Right cardiac atrium (tissue), 5 donors: ENCODE measurements around the gene FCMR. TPM values are rescaled to one million over a fixed set of nuclear protein-coding genes. Genes with fewer than 3 reads are reported as not detected.

Source experiments
- ATAC-seq, 2 donors: fragments of 200-7000 bp; cut with Tn5 transposase; one replicate each; pipeline versions ENCODE4 v1.8.0 to v1.9.1; 2020; ENCODE audit warnings: moderate library complexity in 2 of 2, mild to moderate bottlenecking in 1 of 2
- DNase-seq, 3 donors: peaks; one replicate each; pipeline ENCODE4 v3.0.0-alpha.2; 2020
- H3K27ac ChIP-seq: one replicate; pipeline ENCODE4 v1.5.1; 2013; ENCODE audit warnings: mild to moderate bottlenecking, low read length, control low read depth, moderate library complexity
- H3K27me3 ChIP-seq: one replicate; pipeline ENCODE4 v1.6.1; 2013; ENCODE audit not compliant: control insufficient read depth, insufficient read depth
- H3K4me1 ChIP-seq: one replicate; pipeline ENCODE4 v1.6.1; 2013; ENCODE audit warnings: low read length; ENCODE audit not compliant: control insufficient read depth, insufficient read depth
- H3K4me3 ChIP-seq: one replicate; pipeline ENCODE4 v1.5.1; 2013; ENCODE audit warnings: low read length, control low read depth
- H3K9me3 ChIP-seq: one replicate; pipeline ENCODE4 v1.6.1; 2013; ENCODE audit warnings: low read length; ENCODE audit not compliant: control insufficient read depth
- WGBS: extraction: QIAGEN DNeasy Blood & Tissue Kit; methylation state at CpG from one replicate; pipeline ENCODE4 v1.1.7; 2013; 5-methylcytosine and 5-hydroxymethylcytosine counted together
- intact Hi-C, 4 donors: fragments of 100-400 bp; cut with DNase I; formaldehyde crosslinking; loops; one replicate each; pipeline versions ENCODE4 v1.11.0 to v1.14.0; 2022 to 2023
- polyA plus RNA-seq: library from polyadenylated mRNA; stranded (reverse); fragments of 200-250 nt; gene quantifications from one replicate; pipeline ENCODE4 v1.2.3, GENCODE V29; 2013
- total RNA-seq, 4 donors: library from RNA; stranded (reverse); fragmentation: NEBNext Ultra II Directional; extraction: Animal tissue kit (Norgen Biotek cat#: 25700); gene quantifications; one replicate each; pipeline ENCODE4 v1.2.1, GENCODE V29; 2021
- donor health status: healthy with polysubstance abuse.
- donor health status: DM: no; HTN: yes; CAD: no.
- donor health status: DM: no; HTN: no; CAD: no.
- donor health status: DM: no; HTN: yes; CAD: no; lungs with severe emphysema.
- donor health status: DM: yes; HTN: yes; CAD: no.

Gene FCMR
- total and polyA plus RNA-seq, 5 donors, result 0.81 to 2.7 (median 1.8) TPM

DNA sequence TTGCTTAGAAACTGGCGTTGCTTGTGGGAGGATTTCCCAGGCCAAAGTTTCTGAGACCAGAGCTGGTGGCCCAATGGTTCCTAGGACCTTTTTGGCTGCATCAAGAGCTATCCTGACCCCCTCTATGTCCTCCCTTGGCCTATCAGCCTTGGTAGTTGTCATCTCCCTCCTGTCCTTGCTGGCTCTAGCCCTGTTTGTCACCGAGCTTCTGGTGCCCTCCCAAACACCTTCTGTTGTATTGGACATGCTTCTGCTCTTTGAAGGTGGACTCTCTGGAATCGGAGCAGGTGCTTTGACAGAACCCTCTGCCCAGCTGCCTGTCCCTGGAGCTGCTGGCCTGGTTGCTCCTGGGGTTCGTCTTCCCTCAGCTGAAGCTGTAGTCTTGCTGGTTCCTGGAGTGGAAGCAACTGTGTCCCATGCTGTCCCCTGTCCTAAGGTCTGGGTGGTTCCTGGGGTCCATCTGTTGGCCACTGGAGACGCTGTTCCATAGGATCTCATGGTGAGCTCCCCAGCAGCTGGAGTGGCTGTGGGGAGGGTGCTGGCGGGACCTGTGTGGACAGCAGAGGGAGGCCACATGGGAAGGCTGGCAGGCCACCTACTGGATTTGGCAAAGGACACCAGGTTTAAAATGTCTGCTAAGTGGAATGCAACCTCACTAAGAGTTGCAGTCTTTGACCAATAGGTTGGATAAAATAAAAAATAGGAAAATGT is 39.1 kb upstream of the FCMR start:
- no peak overlapping the region for H3K4me3 ChIP-seq
- WGBS, result 85% methylated on average over 6 of the region's 6 CpGs
- no peak overlapping the region for H3K27ac ChIP-seq
- no peaks in the 10 kb centered on the region for H3K27me3 ChIP-seq
- no peaks in the 10 kb centered on the region for H3K9me3 ChIP-seq
- DNase-seq (no peak), ATAC-seq (no peak)
- intact Hi-C loops, result no loop called here
- H3K4me1 ChIP-seq, result no peaks in the 10 kb centered on the region

DNA sequence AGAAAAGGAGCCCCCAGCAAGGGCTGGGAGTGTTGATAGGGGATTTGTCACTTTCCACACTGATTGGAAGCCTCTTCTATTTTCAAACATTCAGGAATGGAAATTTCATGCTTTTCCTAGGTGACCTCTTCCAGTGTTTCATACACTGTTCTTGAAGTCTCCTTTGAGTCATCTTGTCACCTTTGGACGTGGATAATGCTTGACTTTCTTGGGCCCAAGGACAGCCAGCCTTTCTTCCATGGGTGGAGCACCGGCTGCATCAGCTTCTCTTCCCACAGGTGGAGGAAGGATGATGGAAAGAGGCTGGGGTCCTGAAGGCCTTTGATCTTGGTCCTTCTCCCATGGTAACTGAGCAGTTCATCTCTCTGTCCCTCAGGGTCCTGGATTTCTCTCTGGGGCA is 36.4 kb upstream of the FCMR start:
- no peak for ATAC-seq
- WGBS, result 95% methylated on average over 2 of the region's 2 CpGs

DNA sequence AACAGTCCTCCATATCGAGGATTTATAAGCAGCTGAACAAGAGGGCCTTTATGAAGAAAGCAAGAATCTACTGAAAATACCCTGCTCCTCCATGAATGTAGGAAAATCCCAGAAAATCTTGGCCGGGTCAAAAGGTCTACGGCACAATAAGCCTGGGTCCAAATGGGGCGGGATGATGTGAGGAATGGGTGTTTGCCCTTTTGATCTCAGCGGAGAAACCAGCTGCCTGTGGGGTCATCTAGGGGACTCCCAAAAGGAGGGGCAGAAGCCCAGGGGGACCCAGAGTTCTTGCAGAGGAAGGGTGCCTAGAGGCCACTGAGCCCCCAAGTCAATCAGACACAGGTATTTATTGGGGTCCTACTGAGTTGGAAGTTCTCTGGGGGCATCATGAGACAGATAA is 35.9 kb upstream of the FCMR start:
- WGBS, result 86% methylated on average over 5 of the region's 5 CpGs
- intact Hi-C loops, result no loop called here
- H3K27me3 ChIP-seq, result no peaks in the 10 kb centered on the region
- ATAC-seq (no peak), DNase-seq (no peak)
- no peaks in the 10 kb centered on the region for H3K9me3 ChIP-seq
- H3K4me1 ChIP-seq, result no peaks in the 10 kb centered on the region
- H3K27ac ChIP-seq, result no peak overlapping the region
- no peak overlapping the region for H3K4me3 ChIP-seq

More for the DNA sequence above, 36.4 kb upstream of the FCMR start:
- Histone ChIP-seq H3K27me3 (no peaks in the 10 kb centered on the region), H3K9me3 (no peaks in the 10 kb centered on the region), H3K4me1 (no peaks in the 10 kb centered on the region), H3K4me3 (no peak overlapping the region), H3K27ac (no peak overlapping the region)
- no peak for DNase-seq
- intact Hi-C loops, result no loop called here

DNA sequence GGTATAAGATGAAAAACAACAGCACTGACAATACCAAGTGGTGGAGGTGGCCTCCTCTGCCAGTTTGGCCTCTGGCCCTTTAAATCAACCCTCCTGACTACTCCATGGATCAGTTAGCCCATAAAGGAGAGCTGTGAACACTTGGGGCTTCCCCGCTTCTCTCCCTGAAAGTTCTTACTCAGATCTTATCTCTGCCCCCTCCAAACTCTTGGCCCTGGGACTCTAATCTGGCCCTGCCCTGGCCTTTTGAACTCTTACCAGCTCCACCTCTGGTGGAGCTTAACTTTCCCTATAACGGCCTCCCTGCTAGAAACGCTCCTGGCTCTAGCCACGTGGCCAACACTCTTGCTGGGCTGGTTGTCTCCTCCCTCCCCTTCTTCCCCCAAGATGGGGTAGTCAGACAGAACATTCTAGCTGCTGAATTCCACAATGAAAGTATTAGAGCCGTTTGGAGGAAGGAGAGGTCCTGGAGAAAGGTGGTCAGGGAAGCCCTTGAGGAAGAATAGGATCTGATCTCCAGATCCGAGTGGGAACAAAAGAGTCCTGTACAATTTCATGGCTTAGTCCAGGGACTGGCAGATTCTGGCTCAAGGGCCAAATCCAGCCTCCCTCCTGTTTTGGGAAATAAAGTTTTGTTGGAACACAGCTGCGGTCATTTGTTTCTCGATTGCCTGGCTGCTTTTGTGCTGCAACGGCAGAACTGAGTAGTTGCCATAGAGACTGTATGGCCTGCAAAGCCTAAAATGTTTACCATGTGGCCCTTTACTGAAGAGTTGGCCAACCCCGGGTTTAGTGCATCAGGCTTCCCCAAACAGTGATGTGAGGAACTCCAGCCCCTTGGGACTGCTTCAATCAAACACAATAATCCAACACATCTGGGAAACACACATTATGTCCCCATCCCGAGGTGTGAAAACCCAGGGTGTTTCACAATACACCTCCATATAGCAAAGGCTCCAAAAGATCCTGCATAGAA is 34.0 kb upstream of the FCMR start:
- Histone ChIP-seq H3K4me1 (no peaks in the 10 kb centered on the region), H3K4me3 (no peak overlapping the region), H3K27ac (no peak overlapping the region), H3K27me3 (no peaks in the 10 kb centered on the region), H3K9me3 (no peaks in the 10 kb centered on the region)
- 56% methylated on average over 11 of the region's 11 CpGs for WGBS
- intact Hi-C loops, result no loop called here
- ATAC-seq, result no peak
- DNase-seq, result no peak

DNA sequence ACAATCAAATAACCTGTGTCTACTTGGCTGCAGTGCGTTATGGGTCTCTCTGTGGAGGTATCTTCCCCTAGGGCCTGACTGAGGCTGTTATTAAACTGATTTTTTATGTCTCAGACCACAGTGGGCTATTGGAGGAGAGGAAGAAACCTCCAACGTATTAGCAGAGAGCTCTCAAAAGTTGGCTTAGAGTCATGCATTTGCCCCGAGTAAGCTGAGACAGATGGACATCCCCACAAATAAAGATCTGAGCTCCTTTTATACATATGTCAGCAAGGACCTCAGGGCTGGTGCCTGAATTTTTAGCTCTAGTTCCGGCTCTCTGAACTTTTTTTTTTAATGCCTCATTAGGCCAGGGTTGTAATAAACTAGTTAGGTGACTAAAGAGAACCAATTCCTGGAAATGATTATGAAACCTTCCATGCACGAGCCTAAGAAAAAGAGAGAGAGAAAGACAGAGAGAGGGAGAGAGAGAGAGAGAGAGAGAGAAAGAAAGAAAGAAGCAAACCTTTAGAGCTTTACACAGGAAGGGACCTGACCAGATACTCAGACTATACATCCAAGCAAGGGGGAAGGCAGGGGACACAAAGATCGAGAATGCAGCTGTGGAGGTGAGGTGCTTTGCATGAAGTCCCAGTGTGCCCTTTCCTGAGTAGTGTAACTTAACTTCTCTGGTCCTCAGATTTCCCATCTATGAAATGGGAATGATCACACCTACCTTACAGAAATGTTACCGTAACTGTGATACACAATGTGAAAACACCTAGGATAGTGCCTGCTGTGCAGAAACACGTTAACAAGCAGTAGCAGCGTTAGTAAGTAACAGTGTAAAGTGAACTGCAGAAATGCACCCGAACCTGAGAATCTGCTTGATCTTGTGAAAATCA is 33.0 kb upstream of the FCMR start:
- no peaks in the 10 kb centered on the region for H3K9me3 ChIP-seq
- WGBS, result 81% methylated on average over 10 of the region's 10 CpGs
- DNase-seq (no peak), ATAC-seq (no peak)
- intact Hi-C loops, result no loop called here
- no peak overlapping the region for H3K27ac ChIP-seq
- no peaks in the 10 kb centered on the region for H3K27me3 ChIP-seq
- no peak overlapping the region for H3K4me3 ChIP-seq
- no peaks in the 10 kb centered on the region for H3K4me1 ChIP-seq

DNA sequence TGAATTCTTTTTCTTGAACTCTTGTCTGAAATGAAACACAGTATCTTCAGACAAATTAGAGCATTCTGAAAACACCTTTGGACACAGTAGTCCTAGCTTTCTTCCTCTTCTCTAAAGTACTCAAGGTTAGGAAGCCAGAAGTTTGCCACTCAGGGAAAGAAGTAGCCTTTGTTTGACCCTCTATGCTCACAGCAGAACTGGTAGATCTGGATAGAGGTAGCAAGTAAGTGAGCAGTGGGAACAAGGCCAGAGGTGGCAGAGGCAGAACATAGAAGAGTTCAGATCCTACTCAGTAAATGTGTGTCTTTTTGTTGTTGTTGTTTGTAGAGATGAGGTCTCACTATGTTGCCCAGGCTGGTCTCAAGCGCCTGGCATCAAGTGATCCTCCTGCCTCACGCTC is 31.9 kb upstream of the FCMR start:
- H3K9me3 ChIP-seq, result no peaks in the 10 kb centered on the region
- H3K4me1 ChIP-seq, result no peaks in the 10 kb centered on the region
- no peak overlapping the region for H3K4me3 ChIP-seq
- DNase-seq, result no peak
- no peak overlapping the region for H3K27ac ChIP-seq
- no peak for ATAC-seq
- WGBS, result 98% methylated on average over 2 of the region's 2 CpGs
- no peaks in the 10 kb centered on the region for H3K27me3 ChIP-seq
- intact Hi-C loops, result no loop called here

DNA sequence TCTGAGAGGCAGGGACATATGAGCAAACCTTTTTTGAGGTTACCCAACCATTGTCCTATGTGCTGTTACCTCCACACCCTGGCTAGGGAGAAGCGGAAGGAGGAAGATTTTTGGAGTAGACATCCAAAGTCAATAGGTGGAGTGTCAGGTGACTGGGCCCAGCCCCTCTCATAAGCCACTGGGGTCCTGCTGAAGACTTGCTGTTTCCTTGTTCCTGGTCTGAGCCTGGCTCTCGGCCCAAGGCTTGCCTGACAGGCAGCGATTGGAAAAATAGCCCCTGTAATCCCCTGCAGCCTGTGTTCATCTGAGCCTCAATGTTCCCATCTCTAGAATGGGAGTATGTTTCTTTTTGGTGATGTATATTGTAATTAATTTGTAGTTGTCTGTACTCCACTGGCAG is 31.4 kb upstream of the FCMR start:
- DNase-seq (no peak), ATAC-seq (no peak)
- intact Hi-C loops, result no loop called here
- WGBS, result 89% methylated on average over 3 of the region's 3 CpGs
- Histone ChIP-seq H3K27ac (no peak overlapping the region), H3K9me3 (no peaks in the 10 kb centered on the region), H3K4me1 (no peaks in the 10 kb centered on the region), H3K4me3 (no peak overlapping the region), H3K27me3 (no peaks in the 10 kb centered on the region)

DNA sequence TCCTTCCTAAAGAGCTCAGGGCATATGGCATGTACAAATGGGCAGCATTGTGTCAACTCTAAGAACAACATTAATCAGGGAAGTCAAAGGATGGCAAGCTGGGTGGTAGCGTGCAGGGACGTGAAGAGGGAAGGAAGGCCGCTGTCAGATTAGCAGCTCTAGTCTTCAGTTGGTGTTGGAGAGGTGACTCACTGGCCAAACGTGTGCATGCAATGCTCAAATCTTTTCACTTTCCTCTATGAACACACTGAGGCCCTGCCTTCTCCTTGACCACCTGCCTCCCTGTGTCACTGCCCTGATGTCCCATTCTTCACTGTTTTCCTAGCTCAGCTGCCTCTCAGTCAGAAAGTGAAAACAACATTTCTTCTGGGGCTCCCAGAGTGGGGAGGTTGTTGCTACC is 30.4 kb upstream of the FCMR start:
- ATAC-seq, result no peak
- no peak for DNase-seq
- no peaks in the 10 kb centered on the region for H3K4me1 ChIP-seq
- H3K9me3 ChIP-seq, result no peaks in the 10 kb centered on the region
- intact Hi-C loops, result no loop called here
- no peak overlapping the region for H3K4me3 ChIP-seq
- H3K27me3 ChIP-seq, result no peaks in the 10 kb centered on the region
- H3K27ac ChIP-seq, result no peak overlapping the region
- WGBS, result 57% methylated on average over 4 of the region's 4 CpGs

DNA sequence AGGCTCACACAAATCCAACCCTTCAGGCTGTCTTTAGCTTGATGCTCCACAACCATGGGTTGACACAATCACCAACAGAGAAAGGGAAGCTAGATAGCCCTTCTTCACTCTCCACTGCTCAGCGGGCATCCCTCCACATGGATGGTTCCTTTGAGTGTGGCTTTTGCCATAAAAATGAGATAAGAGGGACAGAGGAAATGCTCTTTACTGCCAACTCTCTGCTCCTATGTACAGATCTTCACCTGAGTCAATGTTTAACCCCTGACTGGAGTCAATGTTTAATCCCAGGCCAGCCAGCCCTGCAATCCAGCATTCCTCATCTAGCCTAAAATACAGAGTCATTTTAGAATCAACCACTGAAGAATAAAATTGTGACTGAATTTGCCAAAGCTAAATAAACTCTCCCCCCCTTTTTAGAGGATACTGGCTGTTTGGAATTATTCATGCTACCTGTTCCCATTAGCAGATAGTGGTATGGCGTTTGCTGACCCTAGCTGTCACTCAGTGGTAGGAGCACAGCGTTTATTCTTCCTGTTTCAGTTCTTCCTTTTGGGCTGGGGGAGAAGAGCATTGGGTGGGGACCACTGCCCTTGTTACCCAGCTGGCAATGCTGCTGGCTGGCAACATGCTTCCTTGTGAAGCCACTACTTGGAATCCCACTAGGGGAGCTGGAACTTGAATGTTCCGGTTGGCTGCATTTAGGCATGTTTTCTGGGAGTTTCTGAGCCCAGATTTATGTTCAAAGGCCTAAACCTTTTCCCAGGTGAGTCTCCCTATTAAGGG is 29.8 kb upstream of the FCMR start:
- Histone ChIP-seq H3K27ac (no peak overlapping the region), H3K9me3 (no peaks in the 10 kb centered on the region), H3K4me1 (no peaks in the 10 kb centered on the region), H3K4me3 (no peak overlapping the region), H3K27me3 (no peaks in the 10 kb centered on the region)
- no peak for ATAC-seq
- WGBS, result 79% methylated on average over 4 of the region's 4 CpGs
- intact Hi-C loops, result no loop called here
- DNase-seq, result no peak

DNA sequence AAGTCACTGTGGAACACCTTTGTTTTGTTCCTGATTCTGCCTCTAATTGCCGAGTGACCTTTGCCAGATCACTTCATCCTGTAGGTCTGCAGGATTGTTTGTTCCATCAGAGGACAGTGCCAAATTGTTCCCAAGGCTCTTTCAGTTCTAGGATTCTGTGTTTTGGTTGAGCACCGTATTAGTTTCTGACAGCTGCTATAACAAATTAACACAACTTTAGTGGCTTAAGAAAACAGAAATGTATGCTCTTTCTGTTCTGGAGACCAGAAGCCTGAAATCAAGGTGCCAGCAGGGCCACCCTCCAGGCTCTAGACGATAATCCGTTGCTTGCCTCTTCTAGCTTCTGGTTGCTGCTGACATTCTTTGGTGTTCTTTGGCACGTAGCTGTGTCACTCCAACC is 27.9 kb upstream of the FCMR start:
- Histone ChIP-seq H3K9me3 (no peaks in the 10 kb centered on the region), H3K4me1 (no peaks in the 10 kb centered on the region), H3K4me3 (no peak overlapping the region), H3K27ac (no peak overlapping the region), H3K27me3 (no peaks in the 10 kb centered on the region)
- DNase-seq, result no peak
- intact Hi-C loops, result no loop called here
- ATAC-seq, result no peak
- WGBS, result 92% methylated on average over 5 of the region's 5 CpGs
